HG03565 (cell line): Measurements from ENCODE around the gene KLHL30.
"Not testable (repeated sequence)": the region's sequence is repeated elsewhere in the genome, so short reads cannot be mapped to it uniquely, and the experiment has no call there.

Experiments
- ATAC-seq: cut with Tn5 transposase; IDR thresholded peaks from one replicate; pipeline ENCODE4 v1.9.1; 2021; ENCODE audit warnings: mild to moderate bottlenecking, moderate library complexity; ENCODE audit not compliant: unreplicated experiment

Gene KLHL30

DNA sequence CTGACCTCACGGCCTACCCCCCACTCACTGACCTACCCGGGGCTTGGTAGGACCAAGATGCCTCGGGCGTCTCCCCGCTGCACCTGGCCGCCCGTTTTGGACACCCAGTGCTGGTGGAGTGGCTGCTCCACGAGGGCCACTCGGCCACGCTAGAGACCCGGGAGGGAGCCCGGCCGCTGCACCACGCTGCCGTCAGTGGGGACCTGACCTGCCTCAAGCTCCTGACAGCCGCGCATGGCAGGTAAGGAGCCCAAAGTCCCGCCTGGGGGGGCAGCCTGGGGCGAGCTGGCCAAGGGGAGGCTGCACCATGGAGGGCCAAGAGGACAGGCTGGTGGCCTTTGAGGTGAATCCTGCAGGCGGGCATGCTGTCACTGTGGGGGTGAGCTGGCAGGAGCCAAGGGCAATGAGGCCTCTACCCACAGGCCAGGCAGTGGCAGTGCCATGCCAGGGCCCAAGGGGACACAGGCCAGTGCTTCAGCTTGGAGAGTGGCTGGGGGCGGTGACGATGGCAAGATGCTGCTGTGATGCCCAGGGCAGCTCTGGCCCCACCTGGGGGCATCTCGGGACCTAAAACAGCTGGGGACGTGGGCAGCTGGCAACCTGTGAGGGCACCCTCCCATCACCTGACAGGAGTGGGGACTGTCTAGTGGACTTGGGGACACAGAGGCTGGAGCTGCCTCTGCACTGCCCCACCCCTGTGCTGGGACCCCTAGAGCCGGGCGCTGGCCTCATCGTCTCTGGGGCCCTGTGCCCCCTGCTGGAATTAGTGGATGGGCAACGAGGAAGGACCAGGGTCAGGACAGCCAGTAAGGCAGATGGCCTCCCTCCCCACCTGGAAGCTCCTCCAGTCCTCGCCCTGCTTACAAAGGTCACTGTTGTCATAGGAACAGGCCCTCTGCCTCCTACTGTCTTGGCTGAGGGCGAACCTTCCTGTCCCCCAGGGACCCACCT lies 36.3 kb upstream of the KLHL30 start:
- no peak for ATAC-seq

GRCh38 chr2:238102865-238103264 lies 35.6 kb upstream of the KLHL30 start:
- no peak for ATAC-seq

- no peak for ATAC-seq
Measured at GRCh38 chr2:238103465-238104225, 34.8 kb upstream of the KLHL30 start.

DNA sequence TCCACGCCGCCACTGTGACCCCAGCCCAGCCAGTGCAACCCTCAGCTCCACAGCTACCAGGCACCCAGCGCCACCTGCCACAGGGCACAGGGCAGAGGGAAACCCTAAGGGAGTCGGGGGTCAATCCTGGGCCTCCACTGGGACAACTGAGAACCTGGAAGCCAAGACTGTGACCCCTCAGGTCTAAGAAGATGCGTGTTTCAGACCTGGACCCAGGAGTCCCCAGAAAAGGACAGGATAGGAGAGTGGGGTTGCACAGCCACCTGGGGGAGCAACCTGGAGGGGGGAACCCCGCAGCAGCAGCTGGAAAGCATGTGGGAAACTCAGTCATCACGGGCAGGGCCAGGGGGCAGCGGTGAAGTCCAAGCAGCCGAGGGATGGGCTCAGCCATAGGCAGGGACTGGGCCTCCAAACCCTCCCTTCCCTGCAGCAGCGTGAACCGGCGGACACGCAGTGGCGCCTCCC lies 34.2 kb upstream of the KLHL30 start:
- no peak for ATAC-seq

- no peak for ATAC-seq
Measured at GRCh38 chr2:238104691-238105371, 33.6 kb upstream of the KLHL30 start.

DNA sequence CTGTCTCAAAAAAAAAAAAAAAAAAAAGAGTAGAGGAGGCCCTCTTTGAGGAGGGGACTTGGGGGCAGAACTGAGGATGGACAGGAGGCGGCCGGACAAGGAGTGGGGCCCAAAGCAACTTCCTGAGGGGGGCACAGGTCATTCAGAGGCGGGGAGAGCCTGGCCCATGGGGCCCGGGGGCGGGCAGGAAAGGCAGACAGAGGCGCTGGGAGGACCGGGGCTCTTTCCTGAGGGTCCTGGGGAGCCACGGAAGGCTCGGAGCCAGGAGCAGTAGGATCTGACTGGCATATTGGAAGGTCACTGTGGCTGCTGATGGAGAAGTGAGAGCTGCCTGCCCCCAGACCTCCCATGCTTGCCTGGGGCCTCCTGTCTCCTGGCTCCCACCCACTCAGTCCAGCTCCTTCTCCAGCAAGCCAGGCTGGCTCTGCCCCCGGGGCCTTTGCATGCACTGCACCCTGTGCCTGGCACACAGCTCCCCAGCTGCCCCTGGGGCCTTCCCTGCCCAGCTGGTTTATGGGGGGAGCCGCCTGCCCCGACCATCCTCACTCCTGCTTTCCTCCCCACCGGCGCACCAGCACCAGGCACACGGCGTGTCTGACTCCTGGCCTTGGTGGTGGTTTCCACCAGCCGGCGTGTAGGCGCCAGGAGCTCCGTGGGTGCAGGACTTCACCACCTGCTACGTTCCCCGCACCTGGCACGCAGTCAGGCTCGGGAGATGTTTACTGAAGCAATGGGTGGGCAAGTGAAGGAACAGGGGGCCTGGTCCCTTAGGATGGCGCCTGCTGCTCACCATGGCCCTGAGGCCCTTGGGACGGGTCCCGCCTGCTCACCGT lies 32.7 kb upstream of the KLHL30 start:
- ATAC-seq: no peak

DNA sequence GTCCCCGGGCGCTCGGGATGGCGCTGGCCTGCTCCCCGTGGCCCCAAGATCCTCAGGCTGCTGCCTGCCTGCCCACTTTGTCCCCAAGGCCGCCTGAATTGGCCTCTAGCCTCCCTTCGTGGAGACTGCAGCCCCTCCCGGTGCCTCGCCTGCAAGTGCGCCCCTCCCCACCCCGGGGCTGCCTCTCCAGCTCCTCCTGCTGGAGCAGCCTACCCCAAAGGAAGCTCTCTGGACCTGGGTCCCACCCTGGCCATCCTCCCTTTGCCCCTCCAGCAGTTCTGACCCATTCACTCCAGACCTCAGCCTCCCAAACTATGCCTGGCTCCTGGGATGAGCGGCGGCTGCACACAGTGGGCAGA lies 32.1 kb upstream of the KLHL30 start:
- no peak for ATAC-seq

GRCh38 chr2:238106698-238107524 lies 31.6 kb upstream of the KLHL30 start:
- ATAC-seq: no peak

DNA sequence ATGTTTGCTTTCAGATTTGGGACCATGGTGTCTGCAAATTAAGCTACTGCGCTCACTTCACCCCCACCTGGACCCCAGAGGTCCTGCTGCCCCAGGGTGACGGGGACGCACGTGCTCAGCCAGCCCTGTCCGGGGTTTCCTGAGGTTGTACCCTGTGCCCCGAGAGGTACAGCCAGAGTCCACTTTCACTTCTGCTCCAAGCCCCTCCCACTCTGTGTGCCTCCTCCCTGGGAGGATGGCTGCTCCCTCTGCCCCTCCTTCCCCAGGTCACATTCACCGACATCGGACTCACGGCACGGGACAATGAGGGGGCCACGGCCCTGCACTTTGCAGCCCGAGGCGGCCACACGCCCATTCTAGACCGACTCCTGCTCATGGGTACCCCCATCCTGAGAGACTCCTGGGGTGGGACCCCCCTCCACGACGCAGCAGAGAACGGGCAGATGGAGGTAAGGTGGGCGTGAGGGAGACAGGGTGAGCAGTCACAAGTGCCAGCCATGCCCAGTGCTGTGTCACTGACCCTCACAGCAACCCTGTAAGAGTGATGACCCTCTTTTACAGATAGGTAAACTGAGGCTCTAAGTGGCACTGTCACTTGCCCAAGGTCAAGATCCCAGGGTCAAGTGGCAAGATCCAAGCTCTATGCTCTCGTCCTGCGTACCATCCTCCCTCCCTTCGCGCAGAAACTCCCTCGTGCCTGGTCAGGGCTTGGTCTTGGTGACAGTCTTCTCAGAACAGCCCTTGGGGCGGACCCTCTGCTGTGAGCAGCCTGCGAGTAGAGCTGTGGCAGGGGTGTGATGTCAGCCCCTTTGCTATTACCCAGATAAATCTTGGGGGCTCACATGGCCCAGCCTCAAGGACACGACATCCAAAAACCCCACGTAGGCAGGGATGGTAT lies 30.7 kb upstream of the KLHL30 start:
- peak; percentile 72 for ATAC-seq

GRCh38 chr2:238108423-238109183 lies 29.9 kb upstream of the KLHL30 start:
- no peak for ATAC-seq

- no peak for ATAC-seq
Measured at GRCh38 chr2:238113611-238114010, 24.9 kb upstream of the KLHL30 start.

GRCh38 chr2:238114331-238114841 lies 24.1 kb upstream of the KLHL30 start:
- no peak for ATAC-seq

DNA sequence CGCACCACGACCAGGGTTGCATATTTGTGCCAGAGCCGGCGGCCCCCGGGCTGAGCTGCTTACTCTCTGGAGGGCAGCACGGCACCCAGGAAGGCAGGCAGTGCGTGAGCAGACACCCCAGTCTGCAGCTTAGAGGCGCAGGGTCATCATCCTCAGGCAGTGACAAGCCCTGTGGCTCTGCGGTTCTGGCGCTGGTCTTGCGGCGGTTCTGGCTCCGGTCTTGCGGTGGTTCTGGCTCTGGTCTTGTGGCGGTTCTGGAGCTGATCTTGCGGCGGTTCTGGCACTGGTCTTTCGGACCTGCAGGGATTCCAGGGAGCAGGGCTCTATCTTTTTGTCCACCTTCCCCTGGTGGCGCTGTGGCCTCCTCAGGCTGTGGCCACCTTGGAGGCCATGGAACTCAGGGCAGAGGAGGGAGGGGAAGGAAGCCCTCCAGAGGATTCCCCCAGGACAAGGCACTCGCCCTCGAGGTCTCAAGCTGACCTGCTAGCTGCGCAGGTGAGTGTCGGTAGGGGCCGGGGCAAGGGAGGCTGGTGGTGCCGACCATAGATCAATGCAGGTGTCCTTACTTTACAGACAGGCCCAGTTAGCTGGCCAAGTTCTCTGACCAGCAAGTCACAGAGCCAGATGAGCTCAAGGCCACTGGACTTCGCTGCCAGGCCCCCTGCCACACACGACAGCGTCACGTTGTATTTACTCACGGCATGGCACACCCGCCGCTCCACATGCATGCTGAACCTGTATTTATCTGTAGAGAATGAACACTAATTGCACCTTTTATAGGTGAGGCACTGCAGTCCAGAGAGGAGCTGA lies 23.4 kb upstream of the KLHL30 start:
- no peak for ATAC-seq

DNA sequence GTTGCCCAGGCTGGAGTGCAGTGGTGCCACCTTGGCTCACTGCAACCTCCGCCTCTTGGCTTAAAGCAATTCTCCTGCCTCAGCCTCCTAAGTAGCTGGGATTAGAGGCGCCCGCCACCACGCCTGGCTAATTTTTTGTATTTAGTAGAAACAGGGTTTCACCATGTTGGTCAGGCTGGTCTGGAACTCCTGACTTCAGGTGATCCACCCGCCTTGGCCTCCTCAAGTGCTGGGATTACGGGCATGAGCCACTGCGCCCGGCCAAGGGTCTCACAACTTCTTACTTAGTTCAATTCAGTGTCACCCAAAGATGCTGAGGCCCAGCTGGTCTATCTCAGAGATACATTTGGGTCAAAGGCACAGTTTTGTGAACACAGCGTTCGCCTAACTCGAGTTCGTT lies 22.8 kb upstream of the KLHL30 start:
- not testable (repeated sequence) for ATAC-seq

- no peak for ATAC-seq
Measured at GRCh38 chr2:238116298-238117198, 21.9 kb upstream of the KLHL30 start.
